HepG2 (cell line): Measurements from ENCODE around the gene FYTTD1. TPM values are rescaled to one million over a fixed set of nuclear protein-coding genes. Genes with fewer than 3 reads are reported as not detected.

Experiments used
- BRCA1 ChIP-seq: sonication (generic); formaldehyde crosslinking; IDR thresholded peaks from 2 replicates; pipeline ENCODE4 v1.4.0; 2020; ENCODE audit warnings: missing genetic modification reagents
- CREM ChIP-seq, 2 experiments: sonication (generic) in 1 of 2; formaldehyde crosslinking in 1 of 2; IDR thresholded peaks; 2 replicates each; pipeline versions ENCODE4 v1.4.0 to v1.6.1; 2016 to 2020; ENCODE audit warnings: antibody characterized with exemption in 1 of 2, mild to moderate bottlenecking in 1 of 2, missing genetic modification reagents in 1 of 2
- DR1 ChIP-seq: sonication (generic); formaldehyde crosslinking; IDR thresholded peaks from 2 replicates; pipeline ENCODE4 v1.8.0; 2021; ENCODE audit warnings: mild to moderate bottlenecking, missing genetic modification reagents, inconsistent platforms
- GTF3A ChIP-seq: sonication (generic); formaldehyde crosslinking; conservative IDR thresholded peaks from 2 replicates; pipeline ENCODE4 v1.4.0; 2020; ENCODE audit warnings: mild to moderate bottlenecking, missing genetic modification reagents
- HMGA1 ChIP-seq: sonication (generic); formaldehyde crosslinking; conservative IDR thresholded peaks from 2 replicates; pipeline ENCODE4 v1.4.0; 2020; ENCODE audit warnings: missing genetic modification reagents
- POGZ ChIP-seq: sonication (generic); formaldehyde crosslinking; IDR thresholded peaks from 2 replicates; pipeline ENCODE4 v1.4.0; 2020; ENCODE audit warnings: mild to moderate bottlenecking, missing genetic modification reagents
- RNF2 ChIP-seq: fragments of 450-650 bp; conservative IDR thresholded peaks from 2 replicates; pipeline ENCODE4 v1.6.1; 2016; ENCODE audit warnings: low read depth
- SIX1 ChIP-seq: sonication (generic); formaldehyde crosslinking; IDR thresholded peaks from 2 replicates; pipeline ENCODE4 v1.4.0; 2020; ENCODE audit warnings: missing genetic modification reagents, borderline replicate concordance
- ZBTB42 ChIP-seq: sonication (generic); formaldehyde crosslinking; IDR thresholded peaks from 2 replicates; pipeline ENCODE4 v1.5.0; 2020; ENCODE audit warnings: mild to moderate bottlenecking, missing genetic modification reagents
- ZKSCAN1 ChIP-seq: fragments of 150-350 bp; IDR thresholded peaks from 2 replicates; pipeline ENCODE4 v1.6.1; 2014; ENCODE audit warnings: low read length
- ZNF17 ChIP-seq: sonication (generic); formaldehyde crosslinking; IDR thresholded peaks from 2 replicates; pipeline ENCODE4 v1.5.0; 2020; ENCODE audit warnings: mild to moderate bottlenecking, missing genetic modification reagents
- ZNF260 ChIP-seq: sonication (generic); formaldehyde crosslinking; IDR thresholded peaks from 2 replicates; pipeline ENCODE4 v1.4.0; 2020; ENCODE audit warnings: missing genetic modification reagents, low read depth, mild to moderate bottlenecking, borderline replicate concordance
- ZNF629 ChIP-seq: sonication (generic); formaldehyde crosslinking; conservative IDR thresholded peaks from 2 replicates; pipeline ENCODE4 v1.5.0; 2020; ENCODE audit warnings: missing genetic modification reagents
- ZZZ3 ChIP-seq: sonication (generic); formaldehyde crosslinking; IDR thresholded peaks from 2 replicates; pipeline ENCODE4 v1.4.0; 2020; ENCODE audit warnings: missing genetic modification reagents, mild to moderate bottlenecking, borderline replicate concordance
- polyA plus RNA-seq, 8 experiments: library from polyadenylated mRNA; depleted of rRNA in 3 of 8; stranded (reverse) in 7 of 8; unstranded in 1 of 8; fragments of >200 nt; fragmentation: Illumina TruSeq in 4 of 8; extraction: Trizol in 4 of 8; gene quantifications; 2 replicates each; pipeline versions ENCODE4 v1.2.1 to v1.2.3, GENCODE V29; 2011 to 2016; ENCODE audit warnings: low read depth in 4 of 8, missing spikeins in 1 of 8, mixed read lengths in 1 of 8; ENCODE audit not compliant: insufficient read depth in 1 of 8
- total RNA-seq, 5 experiments: library from RNA; depleted of rRNA; stranded (reverse); fragments of >200 nt; fragmentation: Illumina TruSeq; extraction: Trizol; gene quantifications; 2 replicates each; pipeline ENCODE4 v1.2.3, GENCODE V29; 2016; ENCODE audit warnings: low read depth in 1 of 5
- TF ChIP-seq, protein P1 (sequence below): sonication (generic); formaldehyde crosslinking; IDR thresholded peaks from 2 replicates; pipeline ENCODE4 v1.4.0; 2020; ENCODE audit warnings: mild to moderate bottlenecking, missing genetic modification reagents
- TF ChIP-seq, protein P2 (sequence below), 2 experiments: IDR thresholded peaks; 2 replicates each; pipeline ENCODE4 v1.6.1; 2011 to 2012; ENCODE audit warnings: low read length in 2 of 2, borderline replicate concordance in 1 of 2, low read depth in 1 of 2, mild to moderate bottlenecking in 1 of 2, moderate library complexity in 1 of 2
- TF ChIP-seq, protein P3 (sequence below): sonication (generic); formaldehyde crosslinking; IDR thresholded peaks from 2 replicates; pipeline ENCODE4 v1.4.0; 2020; ENCODE audit warnings: missing genetic modification reagents
- TF ChIP-seq, protein P4 (sequence below): sonication (generic); formaldehyde crosslinking; IDR thresholded peaks from 2 replicates; pipeline ENCODE4 v1.8.1; 2022; ENCODE audit warnings: mild to moderate bottlenecking, missing genetic modification reagents
- TF ChIP-seq, protein P5 (sequence below): sonication (generic); formaldehyde crosslinking; IDR thresholded peaks from 2 replicates; pipeline ENCODE4 v1.4.0; 2020; ENCODE audit warnings: low read depth, missing genetic modification reagents

Gene FYTTD1
- total and polyA plus RNA-seq, 2 of the 13 experiments (the other 11 are each of a cell fraction or from before 2014, with no cell fraction given), result 6.5 to 28.8 TPM

DNA sequence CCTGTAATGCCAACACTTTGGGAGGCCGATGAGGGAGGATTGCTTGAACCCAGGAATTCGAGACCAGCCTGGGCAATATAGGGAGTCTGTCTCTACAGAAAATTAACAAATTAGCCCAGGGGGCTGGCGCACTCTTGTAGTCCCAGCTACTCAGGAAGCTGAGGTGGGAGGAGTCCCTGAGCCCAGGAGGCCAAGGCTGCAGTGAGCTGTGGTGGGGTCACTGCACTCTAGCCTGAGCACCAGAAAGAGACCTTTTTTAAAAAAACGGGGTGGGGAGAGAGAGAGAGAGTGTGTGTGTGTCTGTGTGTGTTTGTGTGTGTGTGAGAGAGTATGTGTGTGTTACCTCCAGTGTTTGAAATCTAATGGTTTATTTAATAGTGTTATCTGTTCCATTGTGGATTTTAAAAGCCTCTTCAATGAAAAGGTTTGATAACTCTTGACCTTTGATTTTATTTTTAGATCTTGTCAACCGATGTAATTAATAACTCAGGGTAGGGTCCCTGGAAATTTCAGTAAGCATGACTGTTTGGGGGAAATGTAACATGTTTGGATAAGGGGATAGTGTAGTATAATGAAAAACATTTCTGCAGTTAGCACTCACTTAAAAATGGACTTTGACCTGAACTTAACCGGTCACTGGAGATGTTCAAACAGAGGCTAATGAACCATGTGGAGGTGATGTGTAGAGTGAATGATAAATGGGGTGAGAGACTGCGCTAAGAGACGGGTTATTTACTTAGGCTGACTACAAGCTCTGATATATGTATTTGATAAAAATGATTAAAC, 71.1 kb downstream of the FYTTD1 start (continued):
- TF ChIP-seq, protein P1, sequence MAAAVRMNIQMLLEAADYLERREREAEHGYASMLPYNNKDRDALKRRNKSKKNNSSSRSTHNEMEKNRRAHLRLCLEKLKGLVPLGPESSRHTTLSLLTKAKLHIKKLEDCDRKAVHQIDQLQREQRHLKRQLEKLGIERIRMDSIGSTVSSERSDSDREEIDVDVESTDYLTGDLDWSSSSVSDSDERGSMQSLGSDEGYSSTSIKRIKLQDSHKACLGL, result no peak
- TF ChIP-seq, protein P2, sequence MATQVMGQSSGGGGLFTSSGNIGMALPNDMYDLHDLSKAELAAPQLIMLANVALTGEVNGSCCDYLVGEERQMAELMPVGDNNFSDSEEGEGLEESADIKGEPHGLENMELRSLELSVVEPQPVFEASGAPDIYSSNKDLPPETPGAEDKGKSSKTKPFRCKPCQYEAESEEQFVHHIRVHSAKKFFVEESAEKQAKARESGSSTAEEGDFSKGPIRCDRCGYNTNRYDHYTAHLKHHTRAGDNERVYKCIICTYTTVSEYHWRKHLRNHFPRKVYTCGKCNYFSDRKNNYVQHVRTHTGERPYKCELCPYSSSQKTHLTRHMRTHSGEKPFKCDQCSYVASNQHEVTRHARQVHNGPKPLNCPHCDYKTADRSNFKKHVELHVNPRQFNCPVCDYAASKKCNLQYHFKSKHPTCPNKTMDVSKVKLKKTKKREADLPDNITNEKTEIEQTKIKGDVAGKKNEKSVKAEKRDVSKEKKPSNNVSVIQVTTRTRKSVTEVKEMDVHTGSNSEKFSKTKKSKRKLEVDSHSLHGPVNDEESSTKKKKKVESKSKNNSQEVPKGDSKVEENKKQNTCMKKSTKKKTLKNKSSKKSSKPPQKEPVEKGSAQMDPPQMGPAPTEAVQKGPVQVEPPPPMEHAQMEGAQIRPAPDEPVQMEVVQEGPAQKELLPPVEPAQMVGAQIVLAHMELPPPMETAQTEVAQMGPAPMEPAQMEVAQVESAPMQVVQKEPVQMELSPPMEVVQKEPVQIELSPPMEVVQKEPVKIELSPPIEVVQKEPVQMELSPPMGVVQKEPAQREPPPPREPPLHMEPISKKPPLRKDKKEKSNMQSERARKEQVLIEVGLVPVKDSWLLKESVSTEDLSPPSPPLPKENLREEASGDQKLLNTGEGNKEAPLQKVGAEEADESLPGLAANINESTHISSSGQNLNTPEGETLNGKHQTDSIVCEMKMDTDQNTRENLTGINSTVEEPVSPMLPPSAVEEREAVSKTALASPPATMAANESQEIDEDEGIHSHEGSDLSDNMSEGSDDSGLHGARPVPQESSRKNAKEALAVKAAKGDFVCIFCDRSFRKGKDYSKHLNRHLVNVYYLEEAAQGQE (IDR thresholded peaks at IDR 0.05; ENCODE audit: borderline replicate concordance in 1 of 2, low read depth in 1 of 2, low read length in 2 of 2), result no peak
- TF ChIP-seq ZNF260 (CRISPR knock-in tag) (no peak), ZNF629 (CRISPR knock-in tag) (no peak), RNF2 (no peak), HMGA1 (CRISPR knock-in tag) (no peak), ZKSCAN1 (0 out of 2 replicates have a peak, but pooled peaks have one; percentile 20), ZNF17 (CRISPR knock-in tag) (no peak), POGZ (CRISPR knock-in tag) (no peak), ZZZ3 (CRISPR knock-in tag) (no peak; the same call in 1 of the 2 replicates), GTF3A (CRISPR knock-in tag) (no peak), SIX1 (CRISPR knock-in tag) (no peak), CREM (IDR thresholded peaks at IDR 0.05) (peak; percentile 60), CREM (CRISPR knock-in tag; IDR thresholded peaks at IDR 0.05) (no peak), BRCA1 (CRISPR knock-in tag) (no peak), ZBTB42 (no peak), DR1 (no peak)
- TF ChIP-seq, protein P3, sequence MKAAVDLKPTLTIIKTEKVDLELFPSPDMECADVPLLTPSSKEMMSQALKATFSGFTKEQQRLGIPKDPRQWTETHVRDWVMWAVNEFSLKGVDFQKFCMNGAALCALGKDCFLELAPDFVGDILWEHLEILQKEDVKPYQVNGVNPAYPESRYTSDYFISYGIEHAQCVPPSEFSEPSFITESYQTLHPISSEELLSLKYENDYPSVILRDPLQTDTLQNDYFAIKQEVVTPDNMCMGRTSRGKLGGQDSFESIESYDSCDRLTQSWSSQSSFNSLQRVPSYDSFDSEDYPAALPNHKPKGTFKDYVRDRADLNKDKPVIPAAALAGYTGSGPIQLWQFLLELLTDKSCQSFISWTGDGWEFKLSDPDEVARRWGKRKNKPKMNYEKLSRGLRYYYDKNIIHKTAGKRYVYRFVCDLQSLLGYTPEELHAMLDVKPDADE (CRISPR knock-in tag), result no peak
- TF ChIP-seq, protein P4, sequence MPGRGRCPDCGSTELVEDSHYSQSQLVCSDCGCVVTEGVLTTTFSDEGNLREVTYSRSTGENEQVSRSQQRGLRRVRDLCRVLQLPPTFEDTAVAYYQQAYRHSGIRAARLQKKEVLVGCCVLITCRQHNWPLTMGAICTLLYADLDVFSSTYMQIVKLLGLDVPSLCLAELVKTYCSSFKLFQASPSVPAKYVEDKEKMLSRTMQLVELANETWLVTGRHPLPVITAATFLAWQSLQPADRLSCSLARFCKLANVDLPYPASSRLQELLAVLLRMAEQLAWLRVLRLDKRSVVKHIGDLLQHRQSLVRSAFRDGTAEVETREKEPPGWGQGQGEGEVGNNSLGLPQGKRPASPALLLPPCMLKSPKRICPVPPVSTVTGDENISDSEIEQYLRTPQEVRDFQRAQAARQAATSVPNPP (CRISPR knock-in tag), result 0 out of 2 replicates have a peak, but pooled peaks have one; percentile 21
- TF ChIP-seq, protein P5, sequence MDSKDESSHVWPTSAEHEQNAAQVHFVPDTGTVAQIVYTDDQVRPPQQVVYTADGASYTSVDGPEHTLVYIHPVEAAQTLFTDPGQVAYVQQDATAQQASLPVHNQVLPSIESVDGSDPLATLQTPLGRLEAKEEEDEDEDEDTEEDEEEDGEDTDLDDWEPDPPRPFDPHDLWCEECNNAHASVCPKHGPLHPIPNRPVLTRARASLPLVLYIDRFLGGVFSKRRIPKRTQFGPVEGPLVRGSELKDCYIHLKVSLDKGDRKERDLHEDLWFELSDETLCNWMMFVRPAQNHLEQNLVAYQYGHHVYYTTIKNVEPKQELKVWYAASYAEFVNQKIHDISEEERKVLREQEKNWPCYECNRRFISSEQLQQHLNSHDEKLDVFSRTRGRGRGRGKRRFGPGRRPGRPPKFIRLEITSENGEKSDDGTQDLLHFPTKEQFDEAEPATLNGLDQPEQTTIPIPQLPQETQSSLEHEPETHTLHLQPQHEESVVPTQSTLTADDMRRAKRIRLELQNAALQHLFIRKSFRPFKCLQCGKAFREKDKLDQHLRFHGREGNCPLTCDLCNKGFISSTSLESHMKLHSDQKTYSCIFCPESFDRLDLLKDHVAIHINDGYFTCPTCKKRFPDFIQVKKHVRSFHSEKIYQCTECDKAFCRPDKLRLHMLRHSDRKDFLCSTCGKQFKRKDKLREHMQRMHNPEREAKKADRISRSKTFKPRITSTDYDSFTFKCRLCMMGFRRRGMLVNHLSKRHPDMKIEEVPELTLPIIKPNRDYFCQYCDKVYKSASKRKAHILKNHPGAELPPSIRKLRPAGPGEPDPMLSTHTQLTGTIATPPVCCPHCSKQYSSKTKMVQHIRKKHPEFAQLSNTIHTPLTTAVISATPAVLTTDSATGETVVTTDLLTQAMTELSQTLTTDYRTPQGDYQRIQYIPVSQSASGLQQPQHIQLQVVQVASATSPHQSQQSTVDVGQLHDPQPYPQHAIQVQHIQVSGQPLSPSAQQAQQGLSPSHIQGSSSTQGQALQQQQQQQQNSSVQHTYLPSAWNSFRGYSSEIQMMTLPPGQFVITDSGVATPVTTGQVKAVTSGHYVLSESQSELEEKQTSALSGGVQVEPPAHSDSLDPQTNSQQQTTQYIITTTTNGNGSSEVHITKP, result no peak
